GM20431 (cell line): ENCODE data around the gene ZP1.
"Not testable (repeated sequence)": the region's sequence is repeated elsewhere in the genome, so short reads cannot be mapped to it uniquely, and the experiment has no call there.

Source experiments
- in situ Hi-C: fragments of 300-500 bp; cut with MseI, MboI; formaldehyde crosslinking; loops from one replicate; pipeline ENCODE4 v1.15.0; 2020; ENCODE audit warnings: low sequenced_read_pairs; ENCODE audit not compliant: unreplicated experiment

Gene ZP1

GRCh38 chr11:60866911-60867870 lies at the start of gene ZP1:
Gene ZP1, plus strand, starts transcription at chr11:60867542. Its CDS starts 20 bp downstream, at chr11:60867562.
- in situ Hi-C loops = no loop called here

GRCh38 chr11:60818057-60818456 lies 49.3 kb upstream of the ZP1 start:
- in situ Hi-C loops = no loop called here

GRCh38 chr11:60821827-60822599 lies 45.3 kb upstream of the ZP1 start:
- in situ Hi-C loops = no loop called here

GRCh38 chr11:60823745-60824306 lies 43.5 kb upstream of the ZP1 start:
- in situ Hi-C loops = not testable (repeated sequence)

- in situ Hi-C loops = loop anchor here (25.0 kb wide), 1 partner anchor 362 kb away; no protein-coding TSS in a partner anchor
These were observed 42.2 kb upstream of the ZP1 start for GRCh38 chr11:60825118-60825517.

- in situ Hi-C loops = loop anchor here (25.0 kb wide), 1 partner anchor 362 kb away; no protein-coding TSS in a partner anchor
These were observed 41.6 kb upstream of the ZP1 start for GRCh38 chr11:60825790-60826189.

- in situ Hi-C loops = loop anchor here (25.0 kb wide), 1 partner anchor 357 kb away; no protein-coding TSS in a partner anchor
These were observed 36.7 kb upstream of the ZP1 start for GRCh38 chr11:60830478-60831142.

- in situ Hi-C loops = loop anchor here (25.0 kb wide), 1 partner anchor 356 kb away; no protein-coding TSS in a partner anchor
These were observed 36.2 kb upstream of the ZP1 start for GRCh38 chr11:60831143-60831500.

- in situ Hi-C loops = loop anchor here (25.0 kb wide), 1 partner anchor 356 kb away; no protein-coding TSS in a partner anchor
These were observed 35.8 kb upstream of the ZP1 start for GRCh38 chr11:60831501-60832079.

- in situ Hi-C loops = loop anchor here (25.0 kb wide), 1 partner anchor 352 kb away; no protein-coding TSS in a partner anchor
These were observed 32.4 kb upstream of the ZP1 start for GRCh38 chr11:60834742-60835533.

GRCh38 chr11:60835534-60835846 lies 31.9 kb upstream of the ZP1 start:
- in situ Hi-C loops = loop anchor here (25.0 kb wide), 1 partner anchor 352 kb away; no protein-coding TSS in a partner anchor

- in situ Hi-C loops = loop anchor here (25.0 kb wide), 1 partner anchor 350 kb away; no protein-coding TSS in a partner anchor
These were observed 30.4 kb upstream of the ZP1 start for GRCh38 chr11:60836866-60837515.

GRCh38 chr11:60838132-60838531 lies 29.2 kb upstream of the ZP1 start:
- in situ Hi-C loops = loop anchor here (25.0 kb wide), 1 partner anchor 349 kb away; no protein-coding TSS in a partner anchor

GRCh38 chr11:60840470-60841430 lies 26.6 kb upstream of the ZP1 start:
- in situ Hi-C loops = loop anchor here (25.0 kb wide), 1 partner anchor 347 kb away; no protein-coding TSS in a partner anchor

- in situ Hi-C loops = loop anchor here (25.0 kb wide), 1 partner anchor 345 kb away; no protein-coding TSS in a partner anchor
These were observed 25.3 kb upstream of the ZP1 start, which contains the start of gene CCDC86 for GRCh38 chr11:60841797-60842667. Gene CCDC86, plus strand, starts transcription at chr11:60842113. Its CDS starts 12 bp downstream, at chr11:60842125.
